Measurements from ENCODE around the gene MBD2.

DNA sequence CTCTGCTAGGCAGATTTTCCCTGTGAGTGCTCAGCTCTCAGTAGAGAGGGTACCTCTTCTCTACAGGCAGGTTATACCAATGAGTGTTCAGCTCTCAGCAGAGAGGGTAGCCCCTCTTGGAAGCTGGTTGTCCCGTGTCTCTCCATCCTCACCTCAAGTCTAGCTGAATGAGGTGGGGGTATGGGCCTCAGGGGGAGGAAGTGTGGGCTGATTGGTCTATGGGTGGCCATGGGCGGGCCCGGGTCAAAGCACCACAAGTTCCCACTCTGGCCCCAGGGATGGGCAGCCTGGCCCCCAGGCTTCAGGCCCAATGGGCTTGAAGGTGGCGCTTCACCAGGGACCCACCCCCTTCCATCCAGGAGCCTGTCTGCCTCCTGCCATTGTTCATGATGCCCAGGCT lies 17.0 kb upstream of the MBD2 start:
- TF ChIP-seq EZH2 (IDR thresholded peaks at IDR 0.05; ENCODE audit: borderline replicate concordance, low read depth, low read length, poor library complexity, severe bottlenecking), result no peak
- TF ChIP-seq, protein P1, sequence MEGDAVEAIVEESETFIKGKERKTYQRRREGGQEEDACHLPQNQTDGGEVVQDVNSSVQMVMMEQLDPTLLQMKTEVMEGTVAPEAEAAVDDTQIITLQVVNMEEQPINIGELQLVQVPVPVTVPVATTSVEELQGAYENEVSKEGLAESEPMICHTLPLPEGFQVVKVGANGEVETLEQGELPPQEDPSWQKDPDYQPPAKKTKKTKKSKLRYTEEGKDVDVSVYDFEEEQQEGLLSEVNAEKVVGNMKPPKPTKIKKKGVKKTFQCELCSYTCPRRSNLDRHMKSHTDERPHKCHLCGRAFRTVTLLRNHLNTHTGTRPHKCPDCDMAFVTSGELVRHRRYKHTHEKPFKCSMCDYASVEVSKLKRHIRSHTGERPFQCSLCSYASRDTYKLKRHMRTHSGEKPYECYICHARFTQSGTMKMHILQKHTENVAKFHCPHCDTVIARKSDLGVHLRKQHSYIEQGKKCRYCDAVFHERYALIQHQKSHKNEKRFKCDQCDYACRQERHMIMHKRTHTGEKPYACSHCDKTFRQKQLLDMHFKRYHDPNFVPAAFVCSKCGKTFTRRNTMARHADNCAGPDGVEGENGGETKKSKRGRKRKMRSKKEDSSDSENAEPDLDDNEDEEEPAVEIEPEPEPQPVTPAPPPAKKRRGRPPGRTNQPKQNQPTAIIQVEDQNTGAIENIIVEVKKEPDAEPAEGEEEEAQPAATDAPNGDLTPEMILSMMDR (conservative IDR thresholded peaks at IDR 0.05; ENCODE audit: low read depth, low read length), result no peak
